GM23248 (cell line): ENCODE data around the gene IL1RAPL1.

Experiments
- EZH2 ChIP-seq: fragments of 200-600 bp; sonication (generic); IDR thresholded peaks from 2 replicates; pipeline ENCODE4 v1.6.1; 2018; ENCODE audit warnings: antibody characterized with exemption, mild to moderate bottlenecking; ENCODE audit not compliant: insufficient read depth, poor library complexity, severe bottlenecking
- EZH2phosphoT487 ChIP-seq: fragments of 200-600 bp; sonication (generic); IDR thresholded peaks from 2 replicates; pipeline ENCODE4 v1.6.1; 2018; ENCODE audit warnings: antibody characterized with exemption, moderate library complexity, mild to moderate bottlenecking, low read depth; ENCODE audit not compliant: insufficient read depth

GRCh38 chrX:28599957-28600356 lies 12.7 kb downstream of the IL1RAPL1 start:
- TF ChIP-seq EZH2phosphoT487 (no peak), EZH2 (no peak)
